ENCODE results near the gene OR51V1.

DNA sequence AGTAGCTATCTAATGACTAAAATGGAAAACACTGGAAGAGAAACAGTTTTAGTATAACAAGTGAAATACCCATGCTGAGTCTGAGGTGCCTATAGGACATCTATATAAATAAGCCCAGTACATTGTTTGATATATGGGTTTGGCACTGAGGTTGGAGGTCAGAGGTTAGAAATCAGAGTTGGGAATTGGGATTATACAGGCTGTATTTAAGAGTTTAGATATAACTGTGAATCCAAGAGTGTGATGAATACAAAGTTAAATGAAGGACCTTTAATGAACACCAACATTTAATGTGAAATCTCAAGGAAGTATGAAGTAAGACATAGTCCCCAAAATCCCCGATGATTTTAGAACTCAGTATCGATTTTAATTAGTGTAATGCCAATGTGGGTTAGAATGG lies 36.9 kb upstream of the OR51V1 start:
- TF ChIP-seq, protein P1, sequence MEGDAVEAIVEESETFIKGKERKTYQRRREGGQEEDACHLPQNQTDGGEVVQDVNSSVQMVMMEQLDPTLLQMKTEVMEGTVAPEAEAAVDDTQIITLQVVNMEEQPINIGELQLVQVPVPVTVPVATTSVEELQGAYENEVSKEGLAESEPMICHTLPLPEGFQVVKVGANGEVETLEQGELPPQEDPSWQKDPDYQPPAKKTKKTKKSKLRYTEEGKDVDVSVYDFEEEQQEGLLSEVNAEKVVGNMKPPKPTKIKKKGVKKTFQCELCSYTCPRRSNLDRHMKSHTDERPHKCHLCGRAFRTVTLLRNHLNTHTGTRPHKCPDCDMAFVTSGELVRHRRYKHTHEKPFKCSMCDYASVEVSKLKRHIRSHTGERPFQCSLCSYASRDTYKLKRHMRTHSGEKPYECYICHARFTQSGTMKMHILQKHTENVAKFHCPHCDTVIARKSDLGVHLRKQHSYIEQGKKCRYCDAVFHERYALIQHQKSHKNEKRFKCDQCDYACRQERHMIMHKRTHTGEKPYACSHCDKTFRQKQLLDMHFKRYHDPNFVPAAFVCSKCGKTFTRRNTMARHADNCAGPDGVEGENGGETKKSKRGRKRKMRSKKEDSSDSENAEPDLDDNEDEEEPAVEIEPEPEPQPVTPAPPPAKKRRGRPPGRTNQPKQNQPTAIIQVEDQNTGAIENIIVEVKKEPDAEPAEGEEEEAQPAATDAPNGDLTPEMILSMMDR (IDR thresholded peaks at IDR 0.05), result no peak
- TF ChIP-seq POLR2A (IDR thresholded peaks at IDR 0.05) (no peak), EP300 (IDR thresholded peaks at IDR 0.05) (no peak)
